SK-N-SH treated with all-trans-retinoic acid at 6 μM for 48 hours (cell line): Measurements from ENCODE around the gene WNT7A.

Source experiments
- BACH2 ChIP-seq: fragments of 250-450 bp; sonication (Bioruptor Pico); IDR thresholded peaks from 2 replicates; pipeline ENCODE4 v1.9.0; 2021; ENCODE audit warnings: mild to moderate bottlenecking, borderline replicate concordance
- CREB5 ChIP-seq: fragments of 250-450 bp; sonication (Bioruptor Pico); IDR thresholded peaks from 2 replicates; pipeline ENCODE4 v1.5.1; 2020; ENCODE audit warnings: low read depth, mild to moderate bottlenecking, moderate library complexity
- CSDC2 ChIP-seq: fragments of 250-450 bp; sonication (Bioruptor Pico); IDR thresholded peaks from 2 replicates; pipeline ENCODE4 v1.5.0; 2020; ENCODE audit warnings: mild to moderate bottlenecking, moderate library complexity
- PATZ1 ChIP-seq: fragments of 250-450 bp; sonication (Bioruptor Pico); IDR thresholded peaks from 2 replicates; pipeline ENCODE4 v1.8.0; 2020; ENCODE audit warnings: mild to moderate bottlenecking, moderate library complexity, borderline replicate concordance
- RARB ChIP-seq: fragments of 250-450 bp; sonication (Bioruptor Pico); IDR thresholded peaks from 2 replicates; pipeline ENCODE4 v1.8.0; 2021; ENCODE audit warnings: mild to moderate bottlenecking, moderate library complexity
- TCF4 ChIP-seq: fragments of 250-450 bp; sonication (Bioruptor Pico); IDR thresholded peaks from 2 replicates; pipeline ENCODE4 v1.8.0; 2021; ENCODE audit warnings: mild to moderate bottlenecking, moderate library complexity, borderline replicate concordance
- ZNF70 ChIP-seq: fragments of 450-650 bp; formaldehyde crosslinking; IDR thresholded peaks from 2 replicates; pipeline ENCODE4 v1.5.0; 2020; ENCODE audit warnings: mild to moderate bottlenecking, moderate library complexity

- TF ChIP-seq CSDC2 (CRISPR knock-in tag) = no peak
- no peak for TF ChIP-seq PATZ1
- TF ChIP-seq ZNF70 (CRISPR knock-in tag) = no peak
- TF ChIP-seq CREB5 (CRISPR knock-in tag) = no peak
- no peak for TF ChIP-seq TCF4 (CRISPR knock-in tag)
- TF ChIP-seq RARB = no peak
- no peak for TF ChIP-seq BACH2 (CRISPR knock-in tag)
Measured at GRCh38 chr3:13834258-13835035, 45.4 kb downstream of the WNT7A start.
